K562 (cell line): Measurements from ENCODE around the gene ENDOU. TPM values are rescaled to one million over a fixed set of nuclear protein-coding genes. Genes with fewer than 3 reads are reported as not detected.

Source experiments
- FOXA3 ChIP-seq, 2 experiments: fragments of 450-650 bp in 1 of 2; sonication (generic) in 1 of 2; formaldehyde crosslinking; IDR thresholded peaks in 1 of 2; conservative IDR thresholded peaks in 1 of 2; 2 replicates each; pipeline versions ENCODE4 v1.4.0 to v1.8.0; 2020 to 2022; ENCODE audit warnings: mild to moderate bottlenecking in 2 of 2, missing genetic modification reagents in 1 of 2
- JUND ChIP-seq, 2 experiments: IDR thresholded peaks; 2 replicates in 1 of 2; 3 replicates in 1 of 2; pipeline ENCODE4 v1.6.1; 2011; ENCODE audit warnings: borderline replicate concordance in 2 of 2, low read depth in 2 of 2, low read length in 2 of 2, improper control_type of control experiment in 1 of 2, missing biosample characterization in 1 of 2, missing genetic modification characterization in 1 of 2, missing genetic modification reagents in 1 of 2
- POLR2B ChIP-seq: fragments of 450-650 bp; IDR thresholded peaks from 2 replicates; pipeline ENCODE4 v1.6.1; 2018; ENCODE audit warnings: low read depth; ENCODE audit not compliant: partially characterized antibody
- SPI1 ChIP-seq: IDR thresholded peaks from 2 replicates; pipeline ENCODE4 v1.6.1; 2011; ENCODE audit warnings: low read depth, low read length, control low read depth, borderline replicate concordance
- SREBF1 ChIP-seq: fragments of 150-350 bp; IDR thresholded peaks from 2 replicates; pipeline ENCODE4 v1.6.1; 2014; ENCODE audit warnings: antibody characterized with exemption, low read depth, low read length, borderline replicate concordance
- U2AF1 ChIP-seq: fragments of 200-400 bp; formaldehyde crosslinking; optimal IDR thresholded peaks from 2 replicates; pipeline ENCODE3; 2017; ENCODE audit warnings: mild to moderate bottlenecking, low read depth, low read length, moderate library complexity
- XRCC5 ChIP-seq: fragments of 200-400 bp; formaldehyde crosslinking; IDR thresholded peaks from 2 replicates; pipeline ENCODE4 v1.6.1; 2017; ENCODE audit warnings: low read depth, mild to moderate bottlenecking, low read length
- ZNF124 ChIP-seq: sonication (generic); formaldehyde crosslinking; IDR thresholded peaks from 2 replicates; pipeline ENCODE4 v1.8.1; 2022; ENCODE audit warnings: missing genetic modification reagents
- ZNF217 ChIP-seq: sonication (generic); formaldehyde crosslinking; IDR thresholded peaks from 2 replicates; pipeline ENCODE4 v1.8.0; 2022; ENCODE audit warnings: mild to moderate bottlenecking, missing genetic modification reagents
- ZNF586 ChIP-seq: fragments of 450-650 bp; formaldehyde crosslinking; conservative IDR thresholded peaks from 2 replicates; pipeline ENCODE4 v1.4.0; 2020; ENCODE audit warnings: mild to moderate bottlenecking, moderate library complexity
- polyA plus RNA-seq, 8 experiments: library from polyadenylated mRNA; depleted of rRNA in 4 of 8; stranded (reverse) in 5 of 8; unstranded in 3 of 8; fragments of >200 nt; fragmentation: Nextera tagmentation in 2 of 8; fragmentation: Illumina TruSeq in 1 of 8; extraction: Ambion mirVana in 2 of 8; extraction: Trizol in 1 of 8; gene quantifications; 2 replicates each; pipeline versions ENCODE4 v1.2.1 to v1.2.3, GENCODE V29; 2011 to 2014; ENCODE audit warnings: inconsistent platforms in 1 of 8, missing spikeins in 1 of 8
- total RNA-seq, 7 experiments: library from RNA; depleted of rRNA in 6 of 7; stranded (reverse); fragments of >200 nt in 6 of 7; fragmentation: Illumina TruSeq in 2 of 7; extraction: Trizol in 2 of 7; gene quantifications; 2 replicates each; pipeline versions ENCODE4 v1.2.1 to v1.2.3, GENCODE V29; 2011 to 2021; ENCODE audit warnings: low replicate concordance in 1 of 7
- TF ChIP-seq, protein P1 (sequence below): sonication (generic); formaldehyde crosslinking; IDR thresholded peaks from 2 replicates; pipeline ENCODE4 v1.8.1; 2022; ENCODE audit warnings: missing genetic modification reagents
- TF ChIP-seq, protein P2 (sequence below): fragments of 200-600 bp; sonication (generic); IDR thresholded peaks from one replicate; pipeline ENCODE4 v1.6.1; 2012; ENCODE audit warnings: mild to moderate bottlenecking, low read depth, low read length, inconsistent platforms
- TF ChIP-seq, protein P3 (sequence below): IDR thresholded peaks from 2 replicates; pipeline ENCODE4 v1.6.1; 2014; ENCODE audit warnings: antibody characterized with exemption

Gene ENDOU
- total and polyA plus RNA-seq, 9 of the 15 experiments (the other 6 are each of a cell fraction or from before 2014, with no cell fraction given): 0.03 TPM; not detected in 8

DNA sequence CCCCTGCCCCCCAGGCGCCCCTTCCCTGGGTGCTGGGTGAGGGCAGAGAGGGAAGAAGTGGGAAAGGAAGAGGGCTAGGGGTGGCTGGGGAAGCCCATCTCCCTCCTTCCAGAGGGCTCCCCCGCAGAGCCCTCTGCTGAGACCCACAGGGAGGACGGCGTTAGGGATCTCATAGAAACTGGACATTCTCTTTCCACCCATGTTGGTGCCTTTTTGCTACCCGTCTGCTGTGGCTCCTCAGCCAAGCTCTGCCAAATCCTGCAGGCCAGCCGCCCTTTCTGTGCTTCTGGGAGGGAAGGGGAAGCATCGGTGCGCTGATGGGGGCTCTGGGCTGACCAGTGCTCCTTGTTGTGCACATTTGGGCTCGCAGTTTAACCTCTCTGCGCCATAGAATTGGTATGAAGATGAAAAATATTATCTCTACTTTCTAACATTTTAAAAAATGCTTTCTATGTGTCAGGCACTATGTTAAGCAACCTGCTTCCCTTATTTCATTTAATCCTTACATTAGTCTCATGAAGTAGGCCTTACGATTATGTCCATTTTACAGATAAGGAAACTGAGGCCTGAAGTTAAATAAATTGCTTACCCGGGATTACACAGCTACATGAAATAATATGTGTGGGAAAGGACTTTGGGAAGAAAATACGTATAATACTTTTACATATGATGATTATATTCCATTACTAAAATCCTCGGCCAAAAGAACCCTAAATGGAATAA is 48.7 kb upstream of the ENDOU start (continued):
- TF ChIP-seq SREBF1: no peak
- TF ChIP-seq, protein P1, sequence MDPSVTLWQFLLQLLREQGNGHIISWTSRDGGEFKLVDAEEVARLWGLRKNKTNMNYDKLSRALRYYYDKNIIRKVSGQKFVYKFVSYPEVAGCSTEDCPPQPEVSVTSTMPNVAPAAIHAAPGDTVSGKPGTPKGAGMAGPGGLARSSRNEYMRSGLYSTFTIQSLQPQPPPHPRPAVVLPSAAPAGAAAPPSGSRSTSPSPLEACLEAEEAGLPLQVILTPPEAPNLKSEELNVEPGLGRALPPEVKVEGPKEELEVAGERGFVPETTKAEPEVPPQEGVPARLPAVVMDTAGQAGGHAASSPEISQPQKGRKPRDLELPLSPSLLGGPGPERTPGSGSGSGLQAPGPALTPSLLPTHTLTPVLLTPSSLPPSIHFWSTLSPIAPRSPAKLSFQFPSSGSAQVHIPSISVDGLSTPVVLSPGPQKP (CRISPR knock-in tag): no peak
- no peak for TF ChIP-seq U2AF1
- TF ChIP-seq ZNF124 (CRISPR knock-in tag): no peak
- TF ChIP-seq ZNF217 (CRISPR knock-in tag): no peak
- no peak for TF ChIP-seq FOXA3 (CRISPR knock-in tag; conservative IDR thresholded peaks at IDR 0.05 in 1 of 2, IDR thresholded peaks at IDR 0.05 in 1 of 2)
- no peak for TF ChIP-seq POLR2B
- TF ChIP-seq, protein P2, sequence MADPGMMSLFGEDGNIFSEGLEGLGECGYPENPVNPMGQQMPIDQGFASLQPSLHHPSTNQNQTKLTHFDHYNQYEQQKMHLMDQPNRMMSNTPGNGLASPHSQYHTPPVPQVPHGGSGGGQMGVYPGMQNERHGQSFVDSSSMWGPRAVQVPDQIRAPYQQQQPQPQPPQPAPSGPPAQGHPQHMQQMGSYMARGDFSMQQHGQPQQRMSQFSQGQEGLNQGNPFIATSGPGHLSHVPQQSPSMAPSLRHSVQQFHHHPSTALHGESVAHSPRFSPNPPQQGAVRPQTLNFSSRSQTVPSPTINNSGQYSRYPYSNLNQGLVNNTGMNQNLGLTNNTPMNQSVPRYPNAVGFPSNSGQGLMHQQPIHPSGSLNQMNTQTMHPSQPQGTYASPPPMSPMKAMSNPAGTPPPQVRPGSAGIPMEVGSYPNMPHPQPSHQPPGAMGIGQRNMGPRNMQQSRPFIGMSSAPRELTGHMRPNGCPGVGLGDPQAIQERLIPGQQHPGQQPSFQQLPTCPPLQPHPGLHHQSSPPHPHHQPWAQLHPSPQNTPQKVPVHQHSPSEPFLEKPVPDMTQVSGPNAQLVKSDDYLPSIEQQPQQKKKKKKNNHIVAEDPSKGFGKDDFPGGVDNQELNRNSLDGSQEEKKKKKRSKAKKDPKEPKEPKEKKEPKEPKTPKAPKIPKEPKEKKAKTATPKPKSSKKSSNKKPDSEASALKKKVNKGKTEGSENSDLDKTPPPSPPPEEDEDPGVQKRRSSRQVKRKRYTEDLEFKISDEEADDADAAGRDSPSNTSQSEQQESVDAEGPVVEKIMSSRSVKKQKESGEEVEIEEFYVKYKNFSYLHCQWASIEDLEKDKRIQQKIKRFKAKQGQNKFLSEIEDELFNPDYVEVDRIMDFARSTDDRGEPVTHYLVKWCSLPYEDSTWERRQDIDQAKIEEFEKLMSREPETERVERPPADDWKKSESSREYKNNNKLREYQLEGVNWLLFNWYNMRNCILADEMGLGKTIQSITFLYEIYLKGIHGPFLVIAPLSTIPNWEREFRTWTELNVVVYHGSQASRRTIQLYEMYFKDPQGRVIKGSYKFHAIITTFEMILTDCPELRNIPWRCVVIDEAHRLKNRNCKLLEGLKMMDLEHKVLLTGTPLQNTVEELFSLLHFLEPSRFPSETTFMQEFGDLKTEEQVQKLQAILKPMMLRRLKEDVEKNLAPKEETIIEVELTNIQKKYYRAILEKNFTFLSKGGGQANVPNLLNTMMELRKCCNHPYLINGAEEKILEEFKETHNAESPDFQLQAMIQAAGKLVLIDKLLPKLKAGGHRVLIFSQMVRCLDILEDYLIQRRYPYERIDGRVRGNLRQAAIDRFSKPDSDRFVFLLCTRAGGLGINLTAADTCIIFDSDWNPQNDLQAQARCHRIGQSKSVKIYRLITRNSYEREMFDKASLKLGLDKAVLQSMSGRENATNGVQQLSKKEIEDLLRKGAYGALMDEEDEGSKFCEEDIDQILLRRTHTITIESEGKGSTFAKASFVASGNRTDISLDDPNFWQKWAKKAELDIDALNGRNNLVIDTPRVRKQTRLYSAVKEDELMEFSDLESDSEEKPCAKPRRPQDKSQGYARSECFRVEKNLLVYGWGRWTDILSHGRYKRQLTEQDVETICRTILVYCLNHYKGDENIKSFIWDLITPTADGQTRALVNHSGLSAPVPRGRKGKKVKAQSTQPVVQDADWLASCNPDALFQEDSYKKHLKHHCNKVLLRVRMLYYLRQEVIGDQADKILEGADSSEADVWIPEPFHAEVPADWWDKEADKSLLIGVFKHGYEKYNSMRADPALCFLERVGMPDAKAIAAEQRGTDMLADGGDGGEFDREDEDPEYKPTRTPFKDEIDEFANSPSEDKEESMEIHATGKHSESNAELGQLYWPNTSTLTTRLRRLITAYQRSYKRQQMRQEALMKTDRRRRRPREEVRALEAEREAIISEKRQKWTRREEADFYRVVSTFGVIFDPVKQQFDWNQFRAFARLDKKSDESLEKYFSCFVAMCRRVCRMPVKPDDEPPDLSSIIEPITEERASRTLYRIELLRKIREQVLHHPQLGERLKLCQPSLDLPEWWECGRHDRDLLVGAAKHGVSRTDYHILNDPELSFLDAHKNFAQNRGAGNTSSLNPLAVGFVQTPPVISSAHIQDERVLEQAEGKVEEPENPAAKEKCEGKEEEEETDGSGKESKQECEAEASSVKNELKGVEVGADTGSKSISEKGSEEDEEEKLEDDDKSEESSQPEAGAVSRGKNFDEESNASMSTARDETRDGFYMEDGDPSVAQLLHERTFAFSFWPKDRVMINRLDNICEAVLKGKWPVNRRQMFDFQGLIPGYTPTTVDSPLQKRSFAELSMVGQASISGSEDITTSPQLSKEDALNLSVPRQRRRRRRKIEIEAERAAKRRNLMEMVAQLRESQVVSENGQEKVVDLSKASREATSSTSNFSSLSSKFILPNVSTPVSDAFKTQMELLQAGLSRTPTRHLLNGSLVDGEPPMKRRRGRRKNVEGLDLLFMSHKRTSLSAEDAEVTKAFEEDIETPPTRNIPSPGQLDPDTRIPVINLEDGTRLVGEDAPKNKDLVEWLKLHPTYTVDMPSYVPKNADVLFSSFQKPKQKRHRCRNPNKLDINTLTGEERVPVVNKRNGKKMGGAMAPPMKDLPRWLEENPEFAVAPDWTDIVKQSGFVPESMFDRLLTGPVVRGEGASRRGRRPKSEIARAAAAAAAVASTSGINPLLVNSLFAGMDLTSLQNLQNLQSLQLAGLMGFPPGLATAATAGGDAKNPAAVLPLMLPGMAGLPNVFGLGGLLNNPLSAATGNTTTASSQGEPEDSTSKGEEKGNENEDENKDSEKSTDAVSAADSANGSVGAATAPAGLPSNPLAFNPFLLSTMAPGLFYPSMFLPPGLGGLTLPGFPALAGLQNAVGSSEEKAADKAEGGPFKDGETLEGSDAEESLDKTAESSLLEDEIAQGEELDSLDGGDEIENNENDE: no peak
- no peak for TF ChIP-seq SPI1
- no peak for TF ChIP-seq JUND (IDR thresholded peaks at IDR 0.05; ENCODE audit: borderline replicate concordance, low read depth, low read length)
- TF ChIP-seq JUND (tag; IDR thresholded peaks at IDR 0.05; ENCODE audit: borderline replicate concordance, low read depth, low read length): no peak
- TF ChIP-seq, protein P3, sequence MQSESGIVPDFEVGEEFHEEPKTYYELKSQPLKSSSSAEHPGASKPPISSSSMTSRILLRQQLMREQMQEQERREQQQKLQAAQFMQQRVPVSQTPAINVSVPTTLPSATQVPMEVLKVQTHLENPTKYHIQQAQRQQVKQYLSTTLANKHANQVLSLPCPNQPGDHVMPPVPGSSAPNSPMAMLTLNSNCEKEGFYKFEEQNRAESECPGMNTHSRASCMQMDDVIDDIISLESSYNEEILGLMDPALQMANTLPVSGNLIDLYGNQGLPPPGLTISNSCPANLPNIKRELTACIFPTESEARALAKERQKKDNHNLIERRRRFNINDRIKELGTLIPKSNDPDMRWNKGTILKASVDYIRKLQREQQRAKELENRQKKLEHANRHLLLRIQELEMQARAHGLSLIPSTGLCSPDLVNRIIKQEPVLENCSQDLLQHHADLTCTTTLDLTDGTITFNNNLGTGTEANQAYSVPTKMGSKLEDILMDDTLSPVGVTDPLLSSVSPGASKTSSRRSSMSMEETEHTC: no peak
- no peak for TF ChIP-seq ZNF586 (CRISPR knock-in tag)
- no peak for TF ChIP-seq XRCC5
